Peyer's patch (tissue), 4 donors: ENCODE data around the gene ATP6V1G1.

Experiments used
- CTCF ChIP-seq, 6 experiments: fragments of 450-650 bp in 4 of 6; fragments of 200-600 bp in 2 of 6; sonication (generic) in 1 of 6; IDR thresholded peaks; one replicate each; pipeline ENCODE4 v1.5.1; 2017 to 2019; ENCODE audit warnings: antibody characterized with exemption in 6 of 6, mild to moderate bottlenecking in 3 of 6, moderate library complexity in 1 of 6
- POLR2A ChIP-seq, 2 donors: fragments of 450-650 bp; IDR thresholded peaks; one replicate each; pipeline ENCODE4 v1.5.1; 2017; ENCODE audit warnings: antibody characterized with exemption in 2 of 2, mild to moderate bottlenecking in 2 of 2, moderate library complexity in 2 of 2

GRCh38 chr9:114583371-114584155 is 4.0 kb upstream of the ATP6V1G1 start:
- TF ChIP-seq CTCF (IDR thresholded peaks at IDR 0.05) (no peak), POLR2A (IDR thresholded peaks at IDR 0.05) (no peak)
